Endodermal cell (in vitro differentiated cells): Measurements from ENCODE around the gene BMPER. TPM values are rescaled to one million over a fixed set of nuclear protein-coding genes. Genes with fewer than 3 reads are reported as not detected.

ENCODE experiments used
- DNase-seq: peaks from one replicate; pipeline ENCODE4 v3.0.0-alpha.2; 2017
- H3K27ac ChIP-seq: 2 replicates; pipeline ENCODE4 v1.5.1; 2013; ENCODE audit warnings: mild to moderate bottlenecking, low read depth, low read length, moderate library complexity
- H3K27me3 ChIP-seq: 2 replicates; pipeline ENCODE4 v1.6.1; 2013; ENCODE audit warnings: mild to moderate bottlenecking, low read length, moderate library complexity; ENCODE audit not compliant: insufficient read depth, control insufficient read depth, poor library complexity, severe bottlenecking
- H3K36me3 ChIP-seq: 2 replicates; pipeline ENCODE4 v1.7.0; 2013; ENCODE audit warnings: mild to moderate bottlenecking, low read length, moderate library complexity; ENCODE audit not compliant: control insufficient read depth, insufficient read depth
- H3K4me1 ChIP-seq: one replicate; pipeline ENCODE4 v1.7.0; 2013; ENCODE audit warnings: low read length; ENCODE audit not compliant: control insufficient read depth, insufficient read depth
- H3K4me3 ChIP-seq: 2 replicates; pipeline ENCODE4 v1.5.1; 2013; ENCODE audit warnings: mild to moderate bottlenecking, low read length, moderate library complexity
- H3K9ac ChIP-seq: 2 replicates; pipeline ENCODE4 v1.6.1; 2013; ENCODE audit warnings: mild to moderate bottlenecking, low read length, moderate library complexity; ENCODE audit not compliant: poor library complexity, severe bottlenecking; ENCODE audit errors: extremely low read depth
- H3K9me3 ChIP-seq: 2 replicates; pipeline ENCODE4 v1.6.1; 2013; ENCODE audit warnings: mild to moderate bottlenecking, low read length, moderate library complexity; ENCODE audit not compliant: control insufficient read depth
- H3K27ac Mint-ChIP-seq: 2 replicates; pipeline ENCODE4 v1.8.0; 2020; ENCODE audit warnings: mixed read lengths
- H3K27me3 Mint-ChIP-seq: 2 replicates; pipeline ENCODE4 v1.8.0; 2021; ENCODE audit warnings: mild to moderate bottlenecking, mixed read lengths; ENCODE audit not compliant: insufficient read depth
- H3K36me3 Mint-ChIP-seq: 2 replicates; pipeline ENCODE4 v1.8.0; 2020; ENCODE audit warnings: low read depth, mixed read lengths
- H3K4me1 Mint-ChIP-seq: 2 replicates; pipeline ENCODE4 v1.8.0; 2020; ENCODE audit warnings: mixed read lengths
- H3K4me3 Mint-ChIP-seq: 2 replicates; pipeline ENCODE4 v1.8.0; 2020; ENCODE audit warnings: mild to moderate bottlenecking, moderate library complexity, mixed read lengths
- H3K9me3 Mint-ChIP-seq: 2 replicates; pipeline ENCODE4 v1.8.0; 2020; ENCODE audit warnings: mild to moderate bottlenecking, mixed read lengths
- CTCF ChIP-seq: fragments of 200-600 bp; sonication (generic); conservative IDR thresholded peaks from 2 replicates; pipeline ENCODE4 v1.5.0; 2021; ENCODE audit warnings: antibody characterized with exemption, mild to moderate bottlenecking
- WGBS, 2 experiments: methylation state at CpG; one replicate each; pipeline versions ENCODE4 v1.1.5 to v1.1.7; 2013; ENCODE audit warnings: missing lambda C conversion rate in 2 of 2, mixed read lengths in 1 of 2; ENCODE audit not compliant: insufficient coverage in 1 of 2, insufficient read length in 1 of 2; 5-methylcytosine and 5-hydroxymethylcytosine counted together
- total RNA-seq, 2 donors: library from RNA; stranded (reverse); fragmentation: NEBNext Ultra II Directional in 1 of 2; extraction: Animal tissue kit (Norgen Biotek cat#: 25700) in 1 of 2; gene quantifications; 2 replicates in 1 of 2; 3 replicates in 1 of 2; pipeline ENCODE4 v1.2.1, GENCODE V29; 2021

BMPER gene
- total RNA-seq, 2 donors from 2014 or later: 71.2 to 72.2 TPM

- H3K9me3 ChIP-seq: no peaks in the 10 kb centered on the region
- 96% methylated on average over 2 of the region's 2 CpGs; no CpG with 5 or more reads in 1 of the 2 experiments for WGBS, 2 experiments
- H3K4me1 ChIP-seq: no peaks in the 10 kb centered on the region
- DNase-seq: no peak
- Mint-ChIP-seq H3K4me1 (no peaks in the 10 kb centered on the region), H3K4me3 (no peak overlapping the region), H3K27ac (no peak overlapping the region), H3K36me3 (peaks cover 12% of the 10 kb centered on the region), H3K27me3 (no peaks in the 10 kb centered on the region), H3K9me3 (no peaks in the 10 kb centered on the region)
- no peaks in the 10 kb centered on the region for H3K27me3 ChIP-seq
- no peaks in the 10 kb centered on the region for H3K36me3 ChIP-seq
- TF ChIP-seq CTCF: no peak
- H3K4me3 ChIP-seq: no peak overlapping the region
- no peak overlapping the region for H3K9ac ChIP-seq
- no peak overlapping the region for H3K27ac ChIP-seq
Measured at GRCh38 chr7:34143402-34143801, 238.1 kb downstream of the BMPER start.

- no peak overlapping the region for H3K27ac ChIP-seq
- H3K27me3 ChIP-seq: no peaks in the 10 kb centered on the region
- no peak overlapping the region for H3K9ac ChIP-seq
- no peak overlapping the region for H3K27ac Mint-ChIP-seq
- no peaks in the 10 kb centered on the region for H3K27me3 Mint-ChIP-seq
- no peak for DNase-seq
- no peaks in the 10 kb centered on the region for H3K4me1 Mint-ChIP-seq
- no peak overlapping the region for H3K4me3 ChIP-seq
- no peak overlapping the region for H3K4me3 Mint-ChIP-seq
- no peaks in the 10 kb centered on the region for H3K4me1 ChIP-seq
- H3K36me3 ChIP-seq: no peaks in the 10 kb centered on the region
- TF ChIP-seq CTCF: no peak
- H3K9me3 Mint-ChIP-seq: no peaks in the 10 kb centered on the region
- no peaks in the 10 kb centered on the region for H3K9me3 ChIP-seq
- H3K36me3 Mint-ChIP-seq: peaks cover 12% of the 10 kb centered on the region
- WGBS, 2 experiments: 88 to 100% methylated on average over 1 of the region's 1 CpG
Measured at GRCh38 chr7:34145603-34146002, 240.3 kb downstream of the BMPER start.

- Histone ChIP-seq H3K9me3 (no peaks in the 10 kb centered on the region), H3K36me3 (peaks cover 4% of the 10 kb centered on the region), H3K27me3 (no peaks in the 10 kb centered on the region), H3K27ac (no peak overlapping the region), H3K4me3 (no peak overlapping the region), H3K4me1 (no peaks in the 10 kb centered on the region), H3K9ac (no peak overlapping the region)
- H3K27ac Mint-ChIP-seq: no peak overlapping the region
- no peak overlapping the region for H3K4me3 Mint-ChIP-seq
- no peaks in the 10 kb centered on the region for H3K9me3 Mint-ChIP-seq
- no peak for TF ChIP-seq CTCF
- H3K36me3 Mint-ChIP-seq: peaks cover 32% of the 10 kb centered on the region
- DNase-seq: no peak
- H3K4me1 Mint-ChIP-seq: peaks cover 14% of the 10 kb centered on the region
- 93 to 100% methylated on average over 3 to 5 of the region's 5 CpGs for WGBS, 2 experiments
- no peaks in the 10 kb centered on the region for H3K27me3 Mint-ChIP-seq
Measured at GRCh38 chr7:34153656-34154270, 248.4 kb downstream of the BMPER start.
